GM12891 (cell line): ENCODE results near the gene SPAG9.

Experiments
- POLR2A ChIP-seq: IDR thresholded peaks from 2 replicates; pipeline ENCODE4 v1.6.1; 2011; ENCODE audit warnings: low read depth, low read length, control low read depth
- POLR2AphosphoS5 ChIP-seq: IDR thresholded peaks from 2 replicates; pipeline ENCODE4 v1.6.1; 2011; ENCODE audit warnings: low read depth, low read length, control low read depth
- SPI1 ChIP-seq: IDR thresholded peaks from 2 replicates; pipeline ENCODE4 v1.6.1; 2011; ENCODE audit warnings: low read depth, low read length, control low read depth
- TAF1 ChIP-seq: IDR thresholded peaks from 2 replicates; pipeline ENCODE4 v1.6.1; 2011; ENCODE audit warnings: low read depth, low read length, control low read depth

DNA sequence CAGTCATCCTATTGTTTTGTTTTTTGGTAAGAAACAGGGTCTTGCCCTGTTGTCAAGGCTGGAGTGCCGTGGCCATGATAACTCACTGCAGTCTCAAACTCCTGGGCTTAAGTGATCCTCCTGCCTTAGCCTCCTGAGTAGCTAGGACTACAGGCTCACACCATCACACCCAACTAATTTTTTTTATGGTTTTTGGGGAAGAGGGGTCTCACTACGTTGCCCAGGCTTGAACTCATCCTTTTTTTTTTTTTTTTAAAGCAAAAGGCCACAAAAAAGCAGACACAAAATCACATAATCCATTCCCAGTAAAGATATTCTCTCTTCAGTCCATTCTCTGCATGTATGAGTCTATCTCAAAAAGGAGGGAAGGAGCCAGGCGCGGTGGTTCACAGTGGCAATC lies 5.5 kb downstream of the SPAG9 start:
- TF ChIP-seq POLR2A (no peak), POLR2AphosphoS5 (no peak), TAF1 (no peak), SPI1 (no peak)
